Sigmoid colon (tissue), 7 donors: ENCODE results near the gene KRT14. TPM values are rescaled to one million over a fixed set of nuclear protein-coding genes. Genes with fewer than 3 reads are reported as not detected.
"Not testable (repeated sequence)": the region's sequence is repeated elsewhere in the genome, so short reads cannot be mapped to it uniquely, and the experiment has no call there.

Source experiments
- DNase-seq: peaks from one replicate; pipeline ENCODE4 v3.0.0-alpha.2; 2019
- H3K27ac ChIP-seq, 4 donors: fragments of 200-600 bp; sonication (generic); one replicate each; pipeline ENCODE4 v1.5.1; 2016 to 2019; ENCODE audit warnings: mild to moderate bottlenecking in 1 of 4
- H3K27me3 ChIP-seq, 3 donors: fragments of 200-600 bp; sonication (generic); one replicate each; pipeline ENCODE4 v1.5.1; 2019; ENCODE audit warnings: mild to moderate bottlenecking in 1 of 3
- H3K36me3 ChIP-seq, 4 donors: fragments of 200-600 bp; sonication (generic); one replicate each; pipeline ENCODE4 v1.5.1; 2016 to 2019
- H3K4me1 ChIP-seq, 4 donors: fragments of 200-600 bp; sonication (generic); one replicate each; pipeline ENCODE4 v1.5.1; 2017 to 2019
- H3K4me3 ChIP-seq, 4 donors: fragments of 200-600 bp; sonication (generic); one replicate each; pipeline ENCODE4 v1.5.1; 2017 to 2019; ENCODE audit warnings: mild to moderate bottlenecking in 2 of 4, moderate library complexity in 1 of 4
- H3K9me3 ChIP-seq, 4 donors: fragments of 200-600 bp in 3 of 4; sonication (generic) in 3 of 4; one replicate each; pipeline versions ENCODE4 v1.5.1 to v1.6.1; 2013 to 2019
- EP300 ChIP-seq, 4 donors: sonication (generic); formaldehyde crosslinking; IDR thresholded peaks; one replicate each; pipeline ENCODE4 v1.6.1; 2017; ENCODE audit warnings: antibody characterized with exemption in 4 of 4
- POLR2A ChIP-seq, 2 donors: fragments of 450-650 bp; IDR thresholded peaks; one replicate each; pipeline ENCODE4 v1.6.1; 2016; ENCODE audit warnings: antibody characterized with exemption in 2 of 2, mild to moderate bottlenecking in 2 of 2, moderate library complexity in 2 of 2
- POLR2AphosphoS5 ChIP-seq, 4 donors: sonication (generic); formaldehyde crosslinking; IDR thresholded peaks; one replicate each; pipeline ENCODE4 v1.6.1; 2017; ENCODE audit warnings: antibody characterized with exemption in 4 of 4
- WGBS, 2 donors: extraction: QIAGEN DNeasy Blood & Tissue Kit; methylation state at CpG; one replicate each; pipeline ENCODE4 v1.1.7; 2013; 5-methylcytosine and 5-hydroxymethylcytosine counted together
- intact Hi-C: fragments of 100-400 bp; cut with DNase I; formaldehyde crosslinking; loops from one replicate; pipeline ENCODE4 v1.15.1; 2023
- polyA plus RNA-seq, 3 donors: library from polyadenylated mRNA; stranded (reverse); fragments of 200-250 nt; gene quantifications; one replicate each; pipeline ENCODE4 v1.2.3, GENCODE V29; 2013
- total RNA-seq, 4 donors: library from RNA; depleted of rRNA; stranded (reverse); fragments of >200 nt; gene quantifications; one replicate each; pipeline ENCODE4 v1.1.0, GENCODE V29; 2016
- TF ChIP-seq, protein P1 (sequence below), 4 experiments: fragments of 450-650 bp in 3 of 4; fragments of 200-600 bp in 1 of 4; IDR thresholded peaks; one replicate each; pipeline ENCODE4 v1.5.1; 2016 to 2019; ENCODE audit warnings: antibody characterized with exemption in 4 of 4, mild to moderate bottlenecking in 3 of 4, moderate library complexity in 2 of 4
- donor health status: healthy with polysubstance abuse.
- donor health status: Bipolar disorder and iron deficiency.
- donor health status: healthy.

KRT14 gene
- total and polyA plus RNA-seq, 7 donors: 0.15 to 3.6 (median 1.4) TPM; not detected in 4

DNA sequence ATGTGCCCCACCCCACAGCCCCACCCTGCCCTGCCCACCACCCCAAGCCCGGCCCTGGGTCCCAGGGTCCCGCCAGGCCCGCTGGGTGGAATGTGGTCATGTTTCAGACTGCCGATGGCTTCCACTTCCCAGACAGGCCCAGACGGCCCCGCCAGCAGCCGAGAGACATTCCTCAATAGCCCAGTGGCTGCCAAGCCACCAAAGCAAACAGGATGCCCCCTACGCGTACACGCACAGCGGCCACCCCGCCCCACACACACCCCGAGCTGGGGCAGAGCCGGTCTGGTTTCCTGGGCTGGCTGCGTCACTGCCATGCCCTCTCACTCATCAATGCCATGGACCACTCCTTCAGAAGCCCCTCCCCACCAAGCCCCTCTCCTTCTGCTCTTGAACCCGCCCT lies 38.9 kb upstream of the KRT14 start:
- peak; percentile 42 for DNase-seq
- no peak for TF ChIP-seq EP300 (IDR thresholded peaks at IDR 0.05)
- TF ChIP-seq, protein P1, sequence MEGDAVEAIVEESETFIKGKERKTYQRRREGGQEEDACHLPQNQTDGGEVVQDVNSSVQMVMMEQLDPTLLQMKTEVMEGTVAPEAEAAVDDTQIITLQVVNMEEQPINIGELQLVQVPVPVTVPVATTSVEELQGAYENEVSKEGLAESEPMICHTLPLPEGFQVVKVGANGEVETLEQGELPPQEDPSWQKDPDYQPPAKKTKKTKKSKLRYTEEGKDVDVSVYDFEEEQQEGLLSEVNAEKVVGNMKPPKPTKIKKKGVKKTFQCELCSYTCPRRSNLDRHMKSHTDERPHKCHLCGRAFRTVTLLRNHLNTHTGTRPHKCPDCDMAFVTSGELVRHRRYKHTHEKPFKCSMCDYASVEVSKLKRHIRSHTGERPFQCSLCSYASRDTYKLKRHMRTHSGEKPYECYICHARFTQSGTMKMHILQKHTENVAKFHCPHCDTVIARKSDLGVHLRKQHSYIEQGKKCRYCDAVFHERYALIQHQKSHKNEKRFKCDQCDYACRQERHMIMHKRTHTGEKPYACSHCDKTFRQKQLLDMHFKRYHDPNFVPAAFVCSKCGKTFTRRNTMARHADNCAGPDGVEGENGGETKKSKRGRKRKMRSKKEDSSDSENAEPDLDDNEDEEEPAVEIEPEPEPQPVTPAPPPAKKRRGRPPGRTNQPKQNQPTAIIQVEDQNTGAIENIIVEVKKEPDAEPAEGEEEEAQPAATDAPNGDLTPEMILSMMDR (IDR thresholded peaks at IDR 0.05): no peak

DNA sequence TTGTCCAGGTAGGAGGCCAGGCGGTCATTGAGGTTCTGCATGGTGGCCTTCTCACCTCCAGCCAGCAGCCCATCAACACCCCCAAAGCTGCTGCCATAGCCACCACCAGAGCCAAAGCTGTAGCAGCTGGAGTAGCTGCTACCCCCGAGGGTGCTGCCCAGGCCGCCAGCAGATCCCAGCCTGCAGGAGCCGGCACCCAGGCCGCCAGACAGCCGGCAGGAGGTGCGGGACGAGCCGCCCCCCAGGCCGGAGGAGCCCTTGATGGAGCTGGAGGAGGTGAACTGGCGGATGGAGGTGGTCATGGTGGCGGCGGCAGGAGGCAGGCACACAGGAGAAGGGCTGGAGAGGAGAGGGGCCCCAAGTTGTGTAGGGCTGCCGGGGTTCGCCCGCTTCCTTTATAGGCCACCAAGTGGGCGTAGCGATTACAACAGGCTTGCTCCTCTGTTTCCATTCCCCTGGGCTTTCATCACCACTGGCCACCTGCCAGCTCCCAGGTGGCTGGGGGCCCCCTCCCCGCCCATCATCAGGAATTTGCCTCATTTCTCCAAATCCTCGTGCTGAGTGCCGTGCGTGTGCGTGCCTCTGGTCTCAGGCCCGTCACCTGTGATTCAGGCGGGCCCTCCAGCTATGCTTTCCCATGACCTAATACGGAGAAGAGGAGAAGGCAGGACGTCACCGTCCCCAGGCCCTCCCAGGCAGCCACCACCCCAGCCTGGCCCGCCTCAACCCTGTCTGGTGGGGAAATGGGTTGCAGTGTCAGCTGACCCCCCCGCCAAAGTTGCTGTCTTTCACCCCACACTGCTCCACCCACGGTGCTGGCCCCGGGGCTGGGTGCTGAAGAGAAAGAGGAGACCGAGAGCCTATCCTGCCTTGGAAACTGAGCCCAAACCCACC lies 37.8 kb upstream of the KRT14 start, which contains the start of gene KRT17:
TSS of gene KRT17 (minus strand) at position 368 of the 894 bp plus-strand sequence. CDS start at position 302, 66 bp downstream.
- 52 to 74% methylated on average over 32 to 33 of the region's 33 CpGs for WGBS, 2 donors
- peaks cover 0 to 3% (median 0%) of the 10 kb centered on the region in 3 donors for H3K27me3 ChIP-seq
- no peaks in the 10 kb centered on the region for H3K4me1 ChIP-seq
- no peak within 1 kb of the TSS for H3K27ac ChIP-seq
- H3K36me3 ChIP-seq: no peaks in the 10 kb centered on the region
- intact Hi-C loops: no loop called here
- no peak within 1 kb of the TSS for H3K4me3 ChIP-seq
- H3K9me3 ChIP-seq: no peaks in the 10 kb centered on the region
- DNase-seq: peak; percentile 56
- no peak for TF ChIP-seq EP300 (IDR thresholded peaks at IDR 0.05)
- no peak for TF ChIP-seq POLR2A (IDR thresholded peaks at IDR 0.05)
- TF ChIP-seq, protein P1 (IDR thresholded peaks at IDR 0.05): no peak
- TF ChIP-seq POLR2AphosphoS5 (IDR thresholded peaks at IDR 0.05): no peak

More for the DNA sequence above, 38.9 kb upstream of the KRT14 start:
- no peaks in the 10 kb centered on the region for H3K36me3 ChIP-seq
- H3K4me3 ChIP-seq: no peak overlapping the region
- intact Hi-C loops: no loop called here
- no peaks in the 10 kb centered on the region for H3K4me1 ChIP-seq
- no peaks in the 10 kb centered on the region for H3K9me3 ChIP-seq
- 29 to 65% methylated on average over 16 of the region's 16 CpGs for WGBS, 2 donors
- no peak overlapping the region for H3K27ac ChIP-seq
- peaks cover 0 to 3% (median 0%) of the 10 kb centered on the region in 3 donors for H3K27me3 ChIP-seq

DNA sequence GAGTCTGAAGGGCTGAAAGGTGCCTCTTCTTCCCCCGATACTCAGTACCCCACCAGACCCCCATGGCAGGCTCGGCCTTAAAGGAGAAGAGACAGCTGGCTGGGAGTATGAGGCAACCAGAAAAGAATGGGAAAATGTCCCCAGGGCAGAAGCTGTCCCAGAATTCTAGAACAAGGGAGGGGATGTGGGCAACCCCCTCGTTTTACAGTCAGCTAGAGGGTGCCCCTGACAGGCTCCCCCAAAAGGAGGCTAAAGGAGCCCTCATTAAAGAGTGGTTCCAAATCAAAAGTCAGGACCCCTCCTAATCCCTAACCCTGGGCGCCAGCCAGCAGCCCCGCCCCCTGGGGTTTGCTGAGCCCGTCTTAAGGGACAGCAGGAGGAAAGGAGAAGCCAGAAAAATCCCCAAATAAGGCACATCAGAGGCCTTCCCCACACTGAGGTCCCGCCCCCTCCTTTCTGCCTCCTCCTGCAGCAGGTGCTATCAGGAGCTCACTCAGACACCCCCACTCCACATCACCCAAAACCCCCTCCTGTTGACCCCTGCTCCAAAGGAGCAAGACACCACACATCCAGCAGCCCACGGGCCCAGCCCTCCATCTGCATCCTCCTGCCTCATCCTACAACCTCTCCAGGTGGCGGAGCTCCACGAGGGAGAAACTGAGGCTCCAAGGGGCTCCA lies 36.6 kb upstream of the KRT14 start:
- DNase-seq: peak; percentile 53
- H3K36me3 ChIP-seq, H3K4me3 ChIP-seq, H3K27me3 ChIP-seq, intact Hi-C loops, H3K27ac ChIP-seq, H3K4me1 ChIP-seq, H3K9me3 ChIP-seq: not testable (repeated sequence)
- 56 to 71% methylated on average over 10 of the region's 10 CpGs for WGBS, 2 donors

DNA sequence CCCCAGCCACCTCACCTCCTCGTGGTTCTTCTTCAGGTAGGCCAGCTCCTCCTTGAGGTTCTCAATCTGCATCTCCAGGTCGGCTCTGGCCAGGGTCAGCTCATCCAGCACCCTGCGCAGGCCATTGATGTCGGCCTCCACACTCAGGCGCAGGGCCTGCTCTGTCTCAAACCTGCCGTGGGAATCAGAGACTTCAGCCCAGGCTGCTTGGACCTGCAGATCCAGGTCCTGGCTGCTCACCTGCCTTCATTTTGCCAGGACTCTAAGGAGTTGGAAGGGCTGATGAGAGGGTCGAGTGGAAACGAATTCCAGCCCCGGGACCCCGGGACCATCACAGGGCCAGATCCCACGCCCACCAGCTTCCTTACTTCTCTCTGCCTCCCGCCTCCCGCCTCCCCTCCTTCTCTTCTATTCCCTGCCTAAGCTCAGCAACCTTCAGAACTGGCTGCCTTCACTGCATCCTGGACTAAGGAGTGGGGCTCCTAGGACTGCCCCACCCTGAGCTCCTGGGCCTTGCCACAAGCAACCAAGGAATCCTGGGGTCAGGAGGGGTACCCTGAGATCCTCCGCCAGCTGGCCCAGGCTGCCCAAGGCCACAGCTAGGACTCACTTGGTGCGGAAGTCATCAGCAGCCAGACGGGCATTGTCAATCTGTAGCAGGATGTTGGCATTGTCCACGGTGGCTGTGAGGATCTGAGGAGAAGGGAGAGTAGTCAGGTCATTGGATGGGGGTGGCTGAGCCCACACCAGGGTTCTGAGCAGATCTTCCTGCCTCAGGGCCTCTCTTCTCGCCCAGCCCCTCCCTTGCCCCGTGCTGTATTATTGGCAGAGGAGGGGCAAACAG lies 35.9 kb upstream of the KRT14 start:
- H3K4me3 ChIP-seq, intact Hi-C loops, H3K27me3 ChIP-seq, H3K36me3 ChIP-seq, H3K27ac ChIP-seq, H3K4me1 ChIP-seq, H3K9me3 ChIP-seq: not testable (repeated sequence)
- DNase-seq: peak; percentile 55
- 70 to 81% methylated on average over 19 of the region's 19 CpGs for WGBS, 2 donors

DNA sequence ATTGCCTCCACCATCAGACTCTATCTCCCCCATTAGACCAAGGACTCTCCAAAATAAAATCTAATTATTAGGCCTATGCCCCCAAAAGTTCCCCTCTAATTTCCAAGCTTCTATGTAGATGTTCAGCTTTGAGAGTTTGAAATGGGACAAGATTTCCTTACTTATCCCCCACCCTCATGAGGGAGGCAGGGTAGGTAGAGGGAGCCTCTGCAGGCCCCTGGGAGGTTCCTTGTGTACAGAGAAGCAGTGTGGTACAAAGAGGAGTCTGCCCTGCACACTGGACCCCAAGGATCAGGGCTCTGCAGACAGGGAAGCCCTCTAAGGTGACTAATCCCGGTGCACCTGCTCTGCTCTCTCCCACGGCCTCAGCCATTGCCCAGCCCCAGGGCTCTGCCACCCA lies 35.2 kb upstream of the KRT14 start:
- H3K4me1 ChIP-seq: no peaks in the 10 kb centered on the region
- peaks cover 0 to 12% (median 0%) of the 10 kb centered on the region in 3 donors for H3K27me3 ChIP-seq
- no peaks in the 10 kb centered on the region for H3K36me3 ChIP-seq
- intact Hi-C loops: no loop called here
- H3K4me3 ChIP-seq: no peak overlapping the region
- DNase-seq: peak; percentile 35
- WGBS, 2 donors: 82 to 89% methylated on average over 2 of the region's 2 CpGs
- H3K9me3 ChIP-seq: no peaks in the 10 kb centered on the region
- TF ChIP-seq EP300 (IDR thresholded peaks at IDR 0.05) (no peak), POLR2A (IDR thresholded peaks at IDR 0.05) (no peak), POLR2AphosphoS5 (IDR thresholded peaks at IDR 0.05) (no peak)
- TF ChIP-seq, protein P1 (IDR thresholded peaks at IDR 0.05): no peak
- no peak overlapping the region for H3K27ac ChIP-seq

DNA sequence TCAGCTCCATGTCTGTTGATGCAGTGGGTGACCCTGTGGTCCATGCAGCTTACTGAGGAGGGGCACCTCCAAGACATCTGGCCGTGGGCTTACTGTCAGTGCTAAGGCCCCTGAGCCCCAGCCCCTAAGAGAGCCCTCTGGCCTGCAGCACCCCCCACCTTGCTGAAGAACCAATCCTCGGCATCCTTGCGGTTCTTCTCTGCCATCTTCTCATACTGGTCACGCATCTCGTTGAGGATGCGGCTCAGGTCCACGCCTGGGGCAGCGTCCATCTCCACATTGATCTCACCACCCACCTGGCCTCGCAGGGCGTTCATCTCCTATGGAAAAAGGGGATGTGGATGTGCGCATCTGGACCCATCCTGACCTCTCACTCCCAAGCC lies 34.7 kb upstream of the KRT14 start:
- H3K27me3 ChIP-seq: peaks cover 0 to 12% (median 0%) of the 10 kb centered on the region in 3 donors
- 89 to 91% methylated on average over 11 of the region's 11 CpGs for WGBS, 2 donors
- H3K4me3 ChIP-seq, H3K36me3 ChIP-seq, DNase-seq, intact Hi-C loops, H3K27ac ChIP-seq, H3K4me1 ChIP-seq, H3K9me3 ChIP-seq: not testable (repeated sequence)
